Endothelial cell of umbilical vein (primary cell): ENCODE measurements around the gene MRPL48.

Experiments used
- CTCF ChIP-seq, 2 donors: IDR thresholded peaks; 1 replicate in 1 of 2; 2 replicates in 1 of 2; pipeline ENCODE4 v1.5.1; 2011; ENCODE audit warnings: low read length in 2 of 2, mild to moderate bottlenecking in 2 of 2, moderate library complexity in 2 of 2, control low read depth in 1 of 2, inconsistent platforms in 1 of 2, low read depth in 1 of 2; ENCODE audit not compliant: insufficient read depth in 1 of 2; ENCODE audit errors: extremely low read depth in 1 of 2
- EZH2 ChIP-seq: IDR thresholded peaks from 2 replicates; pipeline ENCODE4 v1.6.1; 2012; ENCODE audit warnings: borderline replicate concordance, low read depth, mild to moderate bottlenecking, moderate library complexity, low read length, inconsistent platforms; ENCODE audit not compliant: severe bottlenecking
- FOS ChIP-seq: IDR thresholded peaks from 2 replicates; pipeline ENCODE4 v1.6.1; 2011; ENCODE audit warnings: mild to moderate bottlenecking, low read length, moderate library complexity, borderline replicate concordance; ENCODE audit not compliant: insufficient read depth

GRCh38 chr11:73758451-73758850 is 29.2 kb upstream of the MRPL48 start:
- no peak for TF ChIP-seq CTCF (IDR thresholded peaks at IDR 0.05; ENCODE audit: extremely low read depth in 1 of 2, insufficient read depth in 1 of 2, low read depth in 1 of 2, low read length in 2 of 2)
- no peak for TF ChIP-seq EZH2
- TF ChIP-seq FOS: no peak
